Tibial nerve (tissue), 4 donors: ENCODE data around the gene KRTAP3-3.

Experiments
- EP300 ChIP-seq, 2 donors: sonication (generic); formaldehyde crosslinking; IDR thresholded peaks; one replicate each; pipeline ENCODE4 v1.6.1; 2017; ENCODE audit warnings: antibody characterized with exemption in 2 of 2, mild to moderate bottlenecking in 1 of 2
- POLR2A ChIP-seq, 2 donors: fragments of 450-650 bp; IDR thresholded peaks; one replicate each; pipeline ENCODE4 v1.6.1; 2017; ENCODE audit warnings: antibody characterized with exemption in 2 of 2, mild to moderate bottlenecking in 2 of 2, moderate library complexity in 2 of 2
- TF ChIP-seq, protein P1 (sequence below), 5 experiments: fragments of 200-600 bp in 3 of 5; fragments of 450-650 bp in 2 of 5; sonication (generic) in 3 of 5; IDR thresholded peaks; one replicate each; pipeline ENCODE4 v1.5.1; 2016 to 2019; ENCODE audit warnings: antibody characterized with exemption in 5 of 5, mild to moderate bottlenecking in 3 of 5, moderate library complexity in 2 of 5

DNA sequence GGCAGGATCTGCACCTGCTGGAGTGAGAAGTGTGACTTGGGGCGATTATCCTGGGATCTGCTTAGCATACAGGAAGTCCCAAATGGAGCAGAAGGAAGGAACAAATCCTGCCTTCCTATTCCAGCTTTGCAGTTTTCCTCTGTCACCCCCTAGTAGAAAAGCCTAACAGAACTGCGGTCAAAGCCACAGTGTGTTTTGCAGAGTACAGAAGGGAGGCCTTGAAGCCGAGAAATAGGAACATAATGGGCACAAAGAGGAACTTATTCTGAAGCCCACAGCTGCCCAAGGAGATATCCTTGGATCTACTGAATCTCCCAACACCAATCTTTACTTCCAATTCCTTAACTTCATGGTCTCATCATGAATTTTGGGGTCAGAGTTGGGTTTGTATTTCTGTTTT lies 24.6 kb upstream of the KRTAP3-3 start:
- no peak for TF ChIP-seq POLR2A (IDR thresholded peaks at IDR 0.05)
- TF ChIP-seq, protein P1, sequence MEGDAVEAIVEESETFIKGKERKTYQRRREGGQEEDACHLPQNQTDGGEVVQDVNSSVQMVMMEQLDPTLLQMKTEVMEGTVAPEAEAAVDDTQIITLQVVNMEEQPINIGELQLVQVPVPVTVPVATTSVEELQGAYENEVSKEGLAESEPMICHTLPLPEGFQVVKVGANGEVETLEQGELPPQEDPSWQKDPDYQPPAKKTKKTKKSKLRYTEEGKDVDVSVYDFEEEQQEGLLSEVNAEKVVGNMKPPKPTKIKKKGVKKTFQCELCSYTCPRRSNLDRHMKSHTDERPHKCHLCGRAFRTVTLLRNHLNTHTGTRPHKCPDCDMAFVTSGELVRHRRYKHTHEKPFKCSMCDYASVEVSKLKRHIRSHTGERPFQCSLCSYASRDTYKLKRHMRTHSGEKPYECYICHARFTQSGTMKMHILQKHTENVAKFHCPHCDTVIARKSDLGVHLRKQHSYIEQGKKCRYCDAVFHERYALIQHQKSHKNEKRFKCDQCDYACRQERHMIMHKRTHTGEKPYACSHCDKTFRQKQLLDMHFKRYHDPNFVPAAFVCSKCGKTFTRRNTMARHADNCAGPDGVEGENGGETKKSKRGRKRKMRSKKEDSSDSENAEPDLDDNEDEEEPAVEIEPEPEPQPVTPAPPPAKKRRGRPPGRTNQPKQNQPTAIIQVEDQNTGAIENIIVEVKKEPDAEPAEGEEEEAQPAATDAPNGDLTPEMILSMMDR (IDR thresholded peaks at IDR 0.05): no peak
- no peak for TF ChIP-seq EP300 (IDR thresholded peaks at IDR 0.05)
